H1 (cell line): Measurements from ENCODE around the gene IFT81. TPM values are rescaled to one million over a fixed set of nuclear protein-coding genes. Genes with fewer than 3 reads are reported as not detected.
"Not testable (repeated sequence)": the region's sequence is repeated elsewhere in the genome, so short reads cannot be mapped to it uniquely, and the experiment has no call there.

Experiments
- CTCF ChIA-PET: fragments of 300-600 bp; sonication (Branson Sonifier 250); formaldehyde crosslinking; loops from one replicate; lab custom pipeline; 2021; ENCODE audit not compliant: partially characterized antibody; lab: Charles Lee
- POLR2A ChIA-PET: fragments of 300-600 bp; sonication (Branson Sonifier 250); formaldehyde crosslinking; loops from one replicate; lab custom pipeline; 2021; ENCODE audit warnings: inconsistent platforms; ENCODE audit not compliant: partially characterized antibody; lab: Charles Lee
- DNase-seq, 2 experiments: peaks; one replicate each; pipeline versions ENCODE4 v3.0.0 to v3.0.0-alpha.2; 2010 to 2022; ENCODE audit warnings: low spot score in 2 of 2, low read depth in 1 of 2, mixed read lengths in 1 of 2
- FAIRE-seq: peaks from 2 replicates; lab custom pipeline; 2011; peaks lifted over from hg19 to GRCh38; lab: Jason Lieb, UNC
- H2AFZ ChIP-seq: 2 replicates; pipeline ENCODE4 v1.8.1; 2012; ENCODE audit warnings: low read length, inconsistent platforms
- H2AK5ac ChIP-seq: 2 replicates; pipeline ENCODE4 v1.6.1; 2013; ENCODE audit warnings: low read depth, low read length
- H2BK120ac ChIP-seq: replicated peaks from 2 replicates; pipeline ENCODE3; 2013; ENCODE audit warnings: low read depth, low read length, inconsistent platforms
- H2BK12ac ChIP-seq: 2 replicates; pipeline ENCODE4 v1.6.1; 2013; ENCODE audit warnings: low read depth, low read length
- H2BK15ac ChIP-seq: 2 replicates; pipeline ENCODE4 v1.6.1; 2013; ENCODE audit warnings: low read length
- H2BK20ac ChIP-seq: 2 replicates; pipeline ENCODE4 v1.6.1; 2013; ENCODE audit warnings: low read length
- H2BK5ac ChIP-seq: 2 replicates; pipeline ENCODE4 v1.6.1; 2013; ENCODE audit warnings: low read depth, low read length
- H3K14ac ChIP-seq: 2 replicates; pipeline ENCODE4 v1.6.1; 2013; ENCODE audit warnings: inconsistent platforms; ENCODE audit not compliant: insufficient read length
- H3K18ac ChIP-seq: 2 replicates; pipeline ENCODE4 v1.6.1; 2013; ENCODE audit warnings: low read length; ENCODE audit errors: extremely low read depth
- H3K23ac ChIP-seq: 2 replicates; pipeline ENCODE4 v1.6.1; 2013; ENCODE audit warnings: inconsistent platforms; ENCODE audit not compliant: insufficient read length
- H3K23me2 ChIP-seq: 2 replicates; pipeline ENCODE4 v1.6.1; 2013; ENCODE audit warnings: low read depth, low read length
- H3K27ac ChIP-seq: 2 replicates; pipeline ENCODE4 v1.6.1; 2011; ENCODE audit warnings: low read depth, low read length, inconsistent platforms
- H3K27me3 ChIP-seq, 4 experiments: replicated peaks in 1 of 4; 1 replicate in 1 of 4; 2 replicates in 3 of 4; pipeline versions ENCODE4 v1.6.1 to v1.8.1; 2011 to 2013; ENCODE audit warnings: low read length in 3 of 4, mild to moderate bottlenecking in 3 of 4, inconsistent platforms in 2 of 4, mixed read lengths in 2 of 4, moderate library complexity in 1 of 4; ENCODE audit not compliant: control insufficient read depth in 3 of 4, insufficient read depth in 3 of 4; ENCODE audit errors: extremely low read depth in 1 of 4
- H3K36me3 ChIP-seq, 4 experiments: 2 replicates each; pipeline versions ENCODE4 v1.6.1 to v1.8.1; 2011 to 2013; ENCODE audit warnings: mild to moderate bottlenecking in 4 of 4, low read length in 3 of 4, moderate library complexity in 2 of 4, control low read depth in 1 of 4, inconsistent platforms in 1 of 4; ENCODE audit not compliant: insufficient read depth in 4 of 4, control insufficient read depth in 2 of 4
- H3K4ac ChIP-seq: replicated peaks from 2 replicates; pipeline ENCODE3; 2013; ENCODE audit warnings: low read length, low read depth, mixed read lengths, inconsistent platforms; ENCODE audit not compliant: insufficient read length
- H3K4me1 ChIP-seq, 4 experiments: replicated peaks in 1 of 4; 1 replicate in 1 of 4; 2 replicates in 3 of 4; pipeline versions ENCODE4 v1.6.1 to v1.8.1; 2011 to 2013; ENCODE audit warnings: low read length in 3 of 4, inconsistent platforms in 2 of 4, mixed read lengths in 1 of 4; ENCODE audit not compliant: insufficient read depth in 4 of 4, control insufficient read depth in 3 of 4
- H3K4me2 ChIP-seq, 2 experiments: 2 replicates each; pipeline versions ENCODE4 v1.6.1 to v1.8.1; 2011 to 2013; ENCODE audit warnings: low read depth in 2 of 2, low read length in 2 of 2, control low read depth in 1 of 2, inconsistent platforms in 1 of 2, mild to moderate bottlenecking in 1 of 2; ENCODE audit not compliant: insufficient read depth in 1 of 2
- H3K4me3 ChIP-seq, 4 experiments: fragments of 200-600, 300-600 bp in 1 of 4; sonication (generic), shearing (Covaris generic), sonication (Bioruptor Twin) in 1 of 4; 2 replicates each; pipeline versions ENCODE4 v1.5.1 to v1.8.1; 2011 to 2016; ENCODE audit warnings: low read length in 4 of 4, low read depth in 3 of 4, control low read depth in 2 of 4, inconsistent platforms in 2 of 4, mild to moderate bottlenecking in 2 of 4, mixed read lengths in 1 of 4, moderate library complexity in 1 of 4; ENCODE audit not compliant: insufficient read depth in 2 of 4; ENCODE audit errors: extremely low read depth in 1 of 4
- H3K56ac ChIP-seq: replicated peaks from 2 replicates; pipeline ENCODE3; 2013; ENCODE audit warnings: low read depth, mild to moderate bottlenecking, mixed read lengths, low read length, inconsistent platforms; ENCODE audit not compliant: insufficient read length
- H3K79me1 ChIP-seq: 2 replicates; pipeline ENCODE4 v1.6.1; 2013; ENCODE audit warnings: low read depth, low read length, control low read depth
- H3K79me2 ChIP-seq, 2 experiments: 2 replicates each; pipeline versions ENCODE4 v1.6.1 to v1.8.1; 2012 to 2013; ENCODE audit warnings: low read length in 2 of 2, mild to moderate bottlenecking in 2 of 2, inconsistent platforms in 1 of 2; ENCODE audit not compliant: insufficient read depth in 2 of 2, control insufficient read depth in 1 of 2
- H3K9ac ChIP-seq, 4 experiments: replicated peaks in 1 of 4; 1 replicate in 1 of 4; 2 replicates in 3 of 4; pipeline versions ENCODE4 v1.6.1 to v1.8.1; 2011 to 2013; ENCODE audit warnings: low read depth in 3 of 4, low read length in 3 of 4, control low read depth in 2 of 4, mild to moderate bottlenecking in 2 of 4, moderate library complexity in 2 of 4, inconsistent platforms in 1 of 4; ENCODE audit errors: extremely low read depth in 1 of 4
- H3K9me3 ChIP-seq, 2 experiments: 2 replicates each; pipeline versions ENCODE4 v1.6.1 to v1.8.1; 2012 to 2013; ENCODE audit warnings: mild to moderate bottlenecking in 2 of 2, moderate library complexity in 2 of 2, control low read depth in 1 of 2, inconsistent platforms in 1 of 2, low read depth in 1 of 2, low read length in 1 of 2, mixed read lengths in 1 of 2; ENCODE audit not compliant: insufficient read depth in 2 of 2
- H4K20me1 ChIP-seq, 2 experiments: replicated peaks in 1 of 2; 2 replicates each; pipeline versions ENCODE3 to v1.8.1; 2011 to 2013; ENCODE audit warnings: inconsistent platforms in 2 of 2, low read length in 2 of 2, mild to moderate bottlenecking in 1 of 2; ENCODE audit not compliant: insufficient read depth in 2 of 2, control insufficient read depth in 1 of 2
- H4K5ac ChIP-seq: 2 replicates; pipeline ENCODE4 v1.6.1; 2013; ENCODE audit warnings: low read length, low read depth, mixed read lengths, inconsistent platforms; ENCODE audit not compliant: insufficient read length
- H4K8ac ChIP-seq: 2 replicates; pipeline ENCODE4 v1.8.0; 2013; ENCODE audit warnings: mild to moderate bottlenecking, moderate library complexity, low read length, inconsistent platforms; ENCODE audit not compliant: insufficient read depth; ENCODE audit errors: extremely low read depth
- H4K91ac ChIP-seq: replicated peaks from 2 replicates; pipeline ENCODE3; 2013; ENCODE audit warnings: low read length, mixed read lengths, inconsistent platforms; ENCODE audit not compliant: insufficient read length
- WGBS, 2 experiments: shearing (Covaris generic) in 1 of 2; methylation state at CpG; one replicate each; pipeline versions ENCODE4 v1.1.6 to v1.1.7; 2013 to 2015; ENCODE audit warnings: low lambda C conversion rate in 2 of 2, mixed read lengths in 2 of 2, inconsistent platforms in 1 of 2, low coverage in 1 of 2, missing lambda C conversion rate in 1 of 2; ENCODE audit not compliant: insufficient replicate concordance in 2 of 2, insufficient coverage in 1 of 2, insufficient read length in 1 of 2; ENCODE audit errors: extremely low coverage in 1 of 2, missing lambda C conversion rate in 1 of 2; 5-methylcytosine and 5-hydroxymethylcytosine counted together
- polyA plus RNA-seq, 7 experiments: library from polyadenylated mRNA; depleted of rRNA in 3 of 7; stranded (reverse) in 5 of 7; unstranded in 2 of 7; fragments of >200 nt in 5 of 7; fragments of 200-250 nt in 2 of 7; gene quantifications; 1 replicate in 5 of 7; 2 replicates in 1 of 7; 4 replicates in 1 of 7; pipeline versions ENCODE4 v1.2.1 to v1.2.3, GENCODE V29; 2011 to 2013; ENCODE audit warnings: missing spikeins in 2 of 7, mixed read lengths in 2 of 7
- total RNA-seq: library from RNA; stranded (reverse); fragmentation: NEBNext Ultra II Directional; extraction: Animal tissue kit (Norgen Biotek cat#: 25700); gene quantifications from 2 replicates; pipeline ENCODE4 v1.2.1, GENCODE V29; 2021

IFT81 gene
- total and polyA plus RNA-seq, 2 of the 8 experiments (the other 6 are each of a cell fraction or from before 2014, with no cell fraction given), result 4.1 to 14.5 TPM

DNA sequence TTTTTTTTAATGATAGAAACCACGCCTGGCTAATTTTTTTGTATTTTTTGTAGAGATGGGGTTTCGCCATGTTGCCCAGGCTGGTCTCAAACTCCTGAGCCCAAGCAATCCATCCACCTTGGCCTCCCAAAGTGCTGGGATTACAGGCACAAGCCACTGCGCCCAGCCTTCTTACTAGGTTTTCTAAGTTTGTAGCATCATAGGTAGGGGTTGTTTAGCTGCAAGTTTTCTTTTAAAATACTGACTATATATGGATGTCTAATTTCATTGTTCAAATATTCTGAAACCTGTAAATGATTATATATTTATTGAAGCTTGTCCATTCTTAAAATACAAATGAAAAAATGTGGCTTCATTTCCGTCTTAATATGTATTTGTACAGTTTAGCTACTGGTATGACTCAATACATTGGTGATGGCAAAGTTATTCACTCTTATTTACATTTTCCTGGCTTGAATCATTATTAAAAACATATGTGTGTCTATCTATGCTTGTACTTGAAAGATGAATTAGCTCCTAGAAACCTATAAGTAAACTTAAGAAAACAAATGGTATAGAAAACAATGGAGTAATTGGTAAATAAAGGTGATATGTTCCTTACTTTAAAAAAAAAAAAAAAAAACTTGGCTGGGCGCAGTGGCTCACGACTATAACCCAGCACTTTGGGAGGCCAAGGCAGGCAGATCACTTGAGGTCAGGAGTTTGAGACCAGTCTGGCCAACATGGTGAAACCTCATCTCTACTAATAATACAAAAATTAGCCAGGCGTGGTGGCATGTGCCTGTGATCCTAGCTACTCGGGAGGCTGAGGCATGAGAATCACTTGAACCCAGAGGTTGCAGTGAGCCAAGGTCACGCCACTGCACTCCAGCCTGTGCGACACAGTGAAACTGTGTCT lies 87.7 kb downstream of the IFT81 start:
- H2BK120ac ChIP-seq, H2BK20ac ChIP-seq, H3K18ac ChIP-seq, H3K14ac ChIP-seq, H4K91ac ChIP-seq, H2AFZ ChIP-seq, H4K8ac ChIP-seq, H3K4me2 ChIP-seq, H3K79me2 ChIP-seq, FAIRE-seq, DNase-seq, H3K27ac ChIP-seq, H2BK5ac ChIP-seq, H3K4me1 ChIP-seq, H2BK12ac ChIP-seq, H2AK5ac ChIP-seq, H3K23ac ChIP-seq, H3K4ac ChIP-seq, H3K79me1 ChIP-seq, H4K5ac ChIP-seq, H4K20me1 ChIP-seq, H3K4me3 ChIP-seq, H3K9ac ChIP-seq, H3K23me2 ChIP-seq, H3K9me3 ChIP-seq, H3K27me3 ChIP-seq, H2BK15ac ChIP-seq, H3K36me3 ChIP-seq, H3K56ac ChIP-seq: not testable (repeated sequence)
- CTCF ChIA-PET, result interaction anchor here (0.8 kb wide), 1 partner anchor 8 kb away, joined by 6 read pairs; no protein-coding TSS in a partner anchor
- POLR2A ChIA-PET, result interaction anchor here (0.8 kb wide), 1 partner anchor 69 kb away, joined by 5 read pairs; no protein-coding TSS in a partner anchor
- 92% methylated on average over 10 of the region's 10 CpGs; no CpG with 5 or more reads in 1 of the 2 experiments for WGBS, 2 experiments
